Occipital lobe (tissue), 2 donors: ENCODE measurements around the gene ZBTB16. TPM values are rescaled to one million over a fixed set of nuclear protein-coding genes. Genes with fewer than 3 reads are reported as not detected.
A peak's percentile ranks its signal among the peaks of the same experiment; 100 is the strongest.

Experiments
- DNase-seq: peaks from one replicate; lab custom pipeline; 2025; lab: John Stamatoyannopoulos, UW
- total RNA-seq: library from RNA; depleted of rRNA; stranded (reverse); fragments of >200 nt; gene quantifications from one replicate; pipeline ENCODE4 v1.2.3, GENCODE V29; 2014

Gene ZBTB16
- total RNA-seq, 1 donor from 2014 or later = 9.7 TPM

DNA sequence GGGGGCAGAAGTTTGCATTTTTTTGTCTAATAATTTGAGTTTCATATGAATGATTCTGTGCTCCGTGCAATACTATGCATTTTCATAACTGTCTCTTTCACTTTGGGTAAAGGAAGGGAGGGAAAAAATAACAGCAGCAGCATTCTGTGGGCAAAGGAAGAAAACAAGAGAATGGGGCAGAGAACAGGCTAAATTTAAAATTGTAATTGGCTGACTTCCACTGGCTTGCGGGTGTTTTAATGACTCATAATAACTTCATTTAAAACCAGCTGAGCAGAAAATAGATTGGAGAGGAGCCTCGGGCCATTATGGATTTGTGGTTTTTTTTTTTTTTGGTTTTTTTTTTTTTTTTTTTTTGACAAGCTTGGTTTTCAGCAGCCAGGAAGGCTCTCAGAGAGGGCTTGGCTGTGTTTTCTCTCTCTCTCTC, 107.4 kb downstream of the ZBTB16 start:
- DNase-seq = peak; percentile 40

DNA sequence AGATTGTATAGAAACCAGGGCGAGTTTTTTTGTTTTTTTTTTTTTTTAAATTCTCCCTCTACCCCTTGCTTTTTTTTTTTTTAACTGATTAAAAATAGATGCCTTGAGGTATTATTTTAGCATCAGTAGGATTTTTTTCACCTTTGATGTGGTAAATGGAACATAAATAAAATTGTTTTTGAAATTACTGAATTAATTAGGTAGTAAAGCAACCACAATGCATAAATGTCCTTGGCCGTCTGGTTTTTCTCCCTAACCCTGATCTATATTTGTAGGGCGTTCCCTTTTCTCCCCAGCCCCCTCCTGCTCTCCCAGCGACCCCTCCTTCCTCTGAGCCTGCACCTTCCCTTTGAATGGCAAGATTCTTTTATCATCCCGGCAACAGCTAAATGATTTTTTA, 107.8 kb downstream of the ZBTB16 start:
- DNase-seq = no peak

DNA sequence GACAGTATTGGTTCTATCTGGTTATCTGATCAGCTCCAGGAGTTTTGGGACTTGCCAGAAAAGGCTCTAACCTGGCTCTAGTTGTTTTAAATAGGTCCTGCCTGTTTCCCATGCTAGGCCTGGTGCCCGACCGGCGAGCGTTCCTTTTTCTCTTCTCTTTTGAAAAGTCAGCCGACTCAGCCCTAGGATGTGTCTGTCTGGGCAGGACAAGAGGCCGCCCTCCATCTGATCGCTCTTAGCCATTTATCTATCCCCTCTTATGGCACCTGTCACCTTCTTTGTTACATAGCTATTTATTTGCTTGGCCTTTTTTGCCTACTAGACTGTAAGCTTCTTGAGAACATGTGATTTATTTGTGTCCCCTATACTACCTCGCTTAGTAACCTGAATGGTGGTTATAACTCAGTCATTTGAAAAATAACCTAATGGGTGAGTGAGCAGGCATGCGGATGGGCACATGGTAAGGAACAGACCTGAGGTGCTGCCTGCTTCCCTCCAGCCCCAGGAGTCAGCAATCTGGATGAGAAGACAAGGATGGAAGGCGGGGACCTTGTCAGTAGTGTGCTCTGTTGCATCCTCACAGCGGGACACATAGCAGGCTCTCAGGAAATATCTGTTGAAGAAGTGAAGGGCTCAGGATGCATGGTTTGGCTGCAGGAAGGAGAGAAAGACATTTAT, 108.4 kb downstream of the ZBTB16 start:
- no peak for DNase-seq

DNA sequence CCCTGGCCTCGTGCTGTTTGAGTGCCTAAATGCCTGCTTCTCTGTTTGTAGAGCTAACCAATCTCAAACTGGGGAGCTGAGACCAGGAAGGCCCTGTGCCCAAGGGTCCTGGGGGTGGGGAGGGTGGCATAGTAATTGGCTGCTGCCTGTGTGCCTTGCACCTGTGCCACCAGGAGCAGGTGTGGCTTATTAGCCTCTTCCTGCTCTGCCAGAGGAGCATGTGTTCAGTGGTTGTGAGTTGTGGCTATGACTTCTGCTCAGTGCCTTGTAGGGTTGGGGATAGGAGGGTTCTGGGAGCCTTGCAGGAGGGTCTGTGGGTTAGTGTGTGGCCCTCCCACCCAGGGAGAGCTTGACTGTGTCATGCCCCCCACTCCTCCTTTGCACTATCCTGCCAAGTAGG, 109.2 kb downstream of the ZBTB16 start:
- DNase-seq = no peak

DNA sequence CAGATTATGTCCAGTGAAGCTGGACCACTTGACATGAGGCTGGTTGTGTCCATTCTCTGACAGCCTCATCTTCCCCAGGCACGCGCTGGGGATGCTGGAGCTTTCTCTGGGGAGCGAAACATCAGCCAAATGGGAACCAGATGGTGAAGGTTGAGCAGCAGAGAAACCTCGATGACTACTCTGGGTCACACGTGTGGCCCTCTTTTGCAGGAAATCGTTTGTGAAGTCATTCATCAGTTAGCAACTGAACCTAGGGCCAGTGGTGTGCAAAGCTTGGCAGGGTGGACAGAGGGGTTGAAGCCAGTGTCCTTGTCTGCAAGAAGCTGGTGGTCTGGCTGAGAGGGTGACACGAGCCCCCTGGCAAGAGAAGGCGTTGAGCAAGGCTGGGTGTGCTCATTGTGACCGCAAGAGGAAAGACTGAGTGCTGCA, 109.8 kb downstream of the ZBTB16 start:
- DNase-seq = no peak

DNA sequence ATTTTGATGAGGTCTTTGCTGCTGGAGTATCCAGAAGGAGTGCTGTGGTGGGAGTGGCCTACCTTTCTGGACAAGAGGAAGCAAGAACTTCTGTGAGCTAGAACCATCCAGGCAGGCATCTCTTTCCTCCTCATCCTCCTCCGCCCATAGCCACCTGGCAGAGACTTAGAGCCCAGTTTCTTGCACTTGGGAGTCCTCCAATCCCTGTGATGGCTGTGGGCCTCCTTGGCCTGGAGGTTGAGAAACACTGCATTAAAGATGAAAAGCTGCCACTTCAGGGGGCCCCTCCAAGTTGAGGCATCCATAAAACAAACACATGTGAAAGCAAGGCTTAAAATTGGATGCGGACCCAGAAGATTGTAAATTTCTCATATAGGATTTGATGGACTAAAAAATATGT, 110.3 kb downstream of the ZBTB16 start:
- no peak for DNase-seq

DNA sequence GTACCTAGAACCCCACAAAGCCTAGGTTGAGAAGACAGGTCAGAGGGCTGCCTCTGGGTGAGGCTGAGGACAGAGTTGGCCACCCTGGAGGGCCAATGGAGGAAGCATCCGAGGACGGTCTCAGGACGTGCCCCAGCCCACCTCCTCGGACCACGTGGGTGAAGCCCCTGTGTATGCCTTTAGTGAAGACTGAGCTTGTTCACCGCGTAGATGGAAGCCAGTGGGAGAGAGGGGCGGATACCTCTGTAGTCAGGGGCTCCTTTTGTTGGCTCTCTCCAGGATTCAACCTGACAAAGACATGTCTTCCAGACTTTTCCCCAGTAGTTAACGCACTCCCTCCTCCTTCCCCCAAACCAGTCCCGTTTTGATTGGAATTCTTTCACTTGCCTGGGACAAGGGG, 110.7 kb downstream of the ZBTB16 start:
- no peak for DNase-seq

DNA sequence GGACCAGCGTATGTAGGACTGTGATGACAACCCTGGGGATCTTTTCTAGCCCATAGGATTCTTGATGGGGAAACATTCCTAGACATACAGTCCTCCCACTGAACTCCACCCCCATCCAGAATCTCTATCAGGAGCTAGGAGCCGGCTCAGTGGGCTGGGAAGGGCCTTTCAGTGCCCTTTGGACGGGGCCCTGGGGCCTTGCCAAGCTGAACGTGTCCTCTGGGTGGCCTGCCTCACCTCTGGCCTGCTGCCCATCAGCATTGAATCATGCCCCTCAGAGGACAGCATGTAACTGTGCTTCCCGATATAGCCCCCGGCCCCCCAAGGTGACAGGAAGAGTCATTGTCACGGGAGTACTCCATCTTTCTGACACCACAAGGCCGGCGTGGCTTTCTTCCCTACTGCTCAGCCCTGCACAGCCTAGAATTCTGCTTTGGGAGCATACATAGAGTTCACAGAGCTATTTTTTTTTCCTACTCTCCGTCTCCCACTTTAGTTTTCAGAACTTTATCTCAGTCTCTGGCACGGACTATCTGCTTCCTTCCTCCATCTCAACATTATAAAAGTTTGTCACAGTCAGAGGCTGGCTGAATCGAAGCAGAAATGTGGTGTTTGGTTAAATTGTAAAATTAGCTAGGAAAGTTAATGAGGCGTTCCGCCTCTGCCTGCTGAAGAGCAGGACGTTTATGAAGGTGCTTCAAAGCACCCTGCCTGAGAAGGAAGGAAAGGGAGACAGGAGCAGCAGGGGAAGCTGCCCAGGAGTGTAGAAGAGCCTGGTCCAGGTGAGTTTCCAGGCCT, 111.9 kb downstream of the ZBTB16 start:
- no peak for DNase-seq

DNA sequence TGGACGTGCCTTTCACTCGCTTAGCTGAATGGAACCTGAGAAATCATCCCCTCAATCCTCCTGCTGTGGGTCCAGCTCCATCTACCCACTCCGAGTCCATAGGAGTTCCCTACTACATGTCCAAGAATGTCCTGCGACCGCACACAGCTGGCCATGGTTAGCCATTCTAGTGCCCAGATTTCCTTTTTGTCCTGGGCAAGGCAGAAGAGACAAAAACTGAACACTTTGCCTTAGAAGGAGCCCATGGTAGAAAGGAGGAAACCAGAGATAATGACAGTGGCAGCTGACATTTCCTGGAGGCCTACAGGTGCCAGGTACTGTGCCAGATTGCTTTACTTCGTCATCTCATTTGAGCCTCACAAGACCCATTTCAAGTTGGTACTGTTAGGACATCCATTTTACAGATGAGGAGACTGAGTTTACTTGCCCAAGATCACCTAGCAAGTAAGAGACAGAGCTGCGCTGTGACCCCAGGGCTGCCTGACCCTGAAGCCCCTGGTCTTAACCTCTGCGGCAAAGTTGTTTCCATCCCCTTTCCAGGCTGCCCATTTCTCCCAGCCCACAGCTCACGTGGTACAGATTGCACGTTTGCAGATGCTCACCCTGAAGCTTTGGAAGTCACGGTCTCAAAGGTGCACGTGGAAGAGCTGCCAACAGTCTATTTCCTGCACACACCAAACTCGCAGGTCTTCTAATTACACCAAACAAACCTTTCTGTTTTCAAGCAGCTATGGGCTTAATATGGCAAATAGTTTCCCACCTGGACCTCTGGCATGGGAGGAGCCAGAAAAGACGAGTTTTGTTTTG, 112.7 kb downstream of the ZBTB16 start:
- no peak for DNase-seq

DNA sequence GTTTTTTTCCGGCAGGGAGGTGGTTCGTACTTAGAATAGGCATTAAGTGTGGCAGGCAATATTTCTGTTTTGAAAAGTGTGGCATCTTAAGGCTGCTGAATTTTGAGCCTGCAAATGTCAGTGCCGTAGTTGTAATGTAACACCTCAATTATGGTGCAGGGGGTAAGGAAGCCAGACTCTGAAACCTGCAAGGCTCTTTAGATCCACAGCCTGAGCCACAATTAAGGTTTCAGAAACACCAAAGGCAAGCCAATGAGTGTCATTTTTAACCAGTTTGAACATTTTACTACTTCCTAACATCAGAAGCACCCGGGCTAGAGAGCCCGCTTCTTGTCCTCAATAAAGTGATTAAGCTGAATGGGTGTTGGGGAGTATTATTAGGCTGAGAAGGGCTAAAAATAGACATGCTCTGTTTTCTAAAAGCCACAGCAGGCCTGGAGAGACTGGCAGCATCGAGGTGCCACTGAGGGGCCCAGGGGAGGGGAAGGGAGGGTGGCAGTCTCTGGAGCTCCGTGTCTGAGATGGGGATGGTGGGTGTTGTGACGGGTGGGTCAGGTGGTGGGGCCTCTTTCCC, 113.4 kb downstream of the ZBTB16 start:
- DNase-seq = no peak

DNA sequence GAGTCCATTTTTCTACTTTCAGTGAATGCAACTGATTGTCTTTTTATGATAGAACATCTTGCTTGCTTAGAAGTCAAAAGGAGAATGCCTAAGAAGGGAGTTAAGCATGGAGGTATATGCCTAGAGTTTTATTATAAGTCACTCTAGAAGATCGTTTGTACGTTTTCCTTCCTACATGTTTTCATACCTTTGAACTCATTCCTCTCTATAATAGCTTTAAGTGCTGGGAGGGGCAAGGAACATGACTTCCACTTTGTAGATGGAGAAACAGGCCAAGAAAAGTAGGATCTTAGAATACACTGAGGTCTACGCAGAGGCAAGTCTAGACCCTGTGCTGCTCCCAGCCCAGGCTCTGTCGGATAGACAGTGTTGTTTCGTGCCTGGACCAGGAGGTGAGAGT, 114.3 kb downstream of the ZBTB16 start:
- no peak for DNase-seq

DNA sequence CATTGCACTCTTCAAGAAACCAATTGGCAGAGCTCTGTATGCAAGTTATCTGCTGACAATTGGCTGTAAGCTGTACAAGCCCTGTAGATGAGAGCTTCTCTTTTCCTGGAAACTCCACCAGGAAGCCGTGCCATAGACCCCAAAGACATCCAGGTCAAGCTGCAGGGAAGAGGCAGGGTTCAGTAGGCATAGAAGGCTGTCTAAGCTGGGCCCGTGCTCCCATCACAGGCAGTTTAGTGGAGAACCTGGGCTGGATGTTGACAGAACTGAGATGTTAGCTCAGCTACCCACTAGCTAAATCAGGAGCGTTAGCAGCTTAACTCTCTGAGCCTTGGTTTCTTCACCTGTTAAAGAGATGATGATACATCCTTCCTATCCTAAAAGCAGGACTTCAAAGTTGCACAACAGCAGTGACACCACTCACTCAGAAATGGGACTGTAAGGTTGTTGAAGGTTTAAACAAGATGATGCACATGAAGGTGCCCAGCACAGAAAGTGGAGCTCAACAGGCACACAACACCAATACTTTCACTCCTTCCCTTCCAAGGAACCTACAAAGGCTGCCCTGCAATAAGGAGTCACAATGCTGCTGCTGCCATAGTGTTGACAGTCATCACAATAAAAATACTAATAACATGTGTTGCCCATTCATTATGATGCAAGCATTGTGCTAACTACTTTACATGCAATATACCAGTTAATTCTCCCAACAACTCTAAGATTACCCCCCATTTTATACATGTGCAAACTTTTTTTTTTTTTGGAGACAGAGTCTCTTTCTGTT, 115.4 kb downstream of the ZBTB16 start:
- DNase-seq = no peak

DNA sequence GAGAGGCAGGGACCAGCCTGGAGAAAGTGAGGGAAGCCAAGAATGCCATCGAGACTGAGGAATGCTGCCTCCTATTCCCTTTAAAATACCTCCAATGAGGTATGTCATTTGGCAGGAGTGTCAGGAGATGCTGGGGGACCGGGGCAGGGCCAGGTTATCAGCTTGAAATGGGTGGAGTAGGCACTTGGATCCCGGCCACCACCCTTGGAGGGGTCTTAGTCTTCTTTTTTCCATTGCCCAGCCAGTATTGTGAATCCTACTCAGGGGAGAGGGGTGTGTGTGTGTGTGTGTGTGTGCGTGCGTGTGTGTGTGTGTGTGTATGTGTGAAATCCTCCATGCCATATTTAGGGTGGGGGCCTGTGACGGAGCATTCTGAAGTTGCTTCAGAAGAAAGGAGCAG, 116.2 kb downstream of the ZBTB16 start:
- DNase-seq = no peak

DNA sequence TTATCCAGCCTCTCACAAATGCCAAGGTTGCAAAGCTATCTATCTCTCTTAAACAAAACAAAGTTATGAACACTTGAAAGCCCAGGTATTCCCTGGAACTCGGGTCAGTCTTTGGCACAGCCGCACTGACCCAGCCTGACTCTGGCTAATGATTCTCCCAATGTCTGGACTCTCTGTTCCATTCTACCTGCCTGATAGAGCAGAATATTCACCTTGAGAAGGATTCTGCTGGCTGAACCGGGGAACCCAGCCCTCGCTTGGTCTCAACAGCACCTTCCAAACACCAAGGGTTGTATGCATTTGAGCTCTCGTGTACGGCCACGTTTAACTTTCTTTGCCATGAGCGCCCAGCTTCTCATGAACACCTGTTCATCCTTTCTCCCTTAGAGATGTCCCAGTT, 116.8 kb downstream of the ZBTB16 start:
- DNase-seq = no peak

DNA sequence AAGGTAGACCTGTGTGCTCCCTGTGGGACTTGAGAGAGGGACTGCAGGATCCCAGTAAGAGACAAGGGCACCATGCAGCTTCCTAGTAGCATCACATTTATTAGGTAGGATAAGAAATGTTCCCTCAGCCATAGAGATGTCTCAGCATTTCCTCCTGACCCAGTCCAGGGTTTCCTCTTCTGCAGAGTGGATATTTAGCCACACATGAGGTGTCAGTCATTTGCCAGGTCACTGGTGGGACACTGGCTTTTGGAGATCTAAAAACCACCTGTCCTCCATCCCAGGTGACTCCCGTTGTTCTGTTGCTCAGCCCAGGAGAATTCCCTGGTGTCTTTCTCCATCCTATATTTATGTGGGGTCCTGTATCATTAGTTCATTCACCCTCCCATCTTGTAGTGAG, 119.1 kb downstream of the ZBTB16 start:
- DNase-seq = no peak

DNA sequence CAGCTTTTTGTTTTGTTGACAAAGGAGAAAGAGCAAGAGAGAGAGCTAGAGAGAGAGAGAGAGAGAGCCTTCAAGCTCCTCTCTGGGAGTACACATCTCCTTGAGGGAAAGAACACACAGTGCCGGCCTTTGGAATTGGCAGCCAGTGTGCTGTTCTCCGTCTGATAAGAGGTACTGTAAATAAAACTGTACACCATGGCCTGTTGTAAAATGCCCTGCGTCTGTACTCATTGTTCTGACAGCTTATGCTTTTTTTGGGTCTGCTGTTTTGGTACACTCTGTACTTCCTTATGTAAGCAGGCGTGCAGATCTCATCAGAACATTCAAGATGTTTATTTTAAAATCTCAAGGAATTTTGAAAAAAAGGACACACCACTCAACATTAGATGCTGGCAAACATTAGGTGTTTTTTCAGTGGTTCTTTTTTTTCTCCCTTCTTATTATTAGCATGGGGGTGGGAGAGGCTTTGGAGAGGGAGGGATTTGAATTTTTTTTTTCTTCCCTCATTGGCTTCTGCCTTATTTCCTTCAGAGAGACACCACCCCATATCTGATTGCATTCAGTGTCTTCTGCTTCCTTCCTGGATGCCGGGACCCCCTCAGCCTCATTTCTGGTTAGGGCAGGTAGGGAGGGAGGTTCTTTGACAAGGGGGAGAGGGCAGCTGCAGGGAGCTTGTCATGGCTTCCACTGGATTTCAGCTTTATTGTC, 119.9 kb downstream of the ZBTB16 start:
- peak; percentile 72 for DNase-seq

DNA sequence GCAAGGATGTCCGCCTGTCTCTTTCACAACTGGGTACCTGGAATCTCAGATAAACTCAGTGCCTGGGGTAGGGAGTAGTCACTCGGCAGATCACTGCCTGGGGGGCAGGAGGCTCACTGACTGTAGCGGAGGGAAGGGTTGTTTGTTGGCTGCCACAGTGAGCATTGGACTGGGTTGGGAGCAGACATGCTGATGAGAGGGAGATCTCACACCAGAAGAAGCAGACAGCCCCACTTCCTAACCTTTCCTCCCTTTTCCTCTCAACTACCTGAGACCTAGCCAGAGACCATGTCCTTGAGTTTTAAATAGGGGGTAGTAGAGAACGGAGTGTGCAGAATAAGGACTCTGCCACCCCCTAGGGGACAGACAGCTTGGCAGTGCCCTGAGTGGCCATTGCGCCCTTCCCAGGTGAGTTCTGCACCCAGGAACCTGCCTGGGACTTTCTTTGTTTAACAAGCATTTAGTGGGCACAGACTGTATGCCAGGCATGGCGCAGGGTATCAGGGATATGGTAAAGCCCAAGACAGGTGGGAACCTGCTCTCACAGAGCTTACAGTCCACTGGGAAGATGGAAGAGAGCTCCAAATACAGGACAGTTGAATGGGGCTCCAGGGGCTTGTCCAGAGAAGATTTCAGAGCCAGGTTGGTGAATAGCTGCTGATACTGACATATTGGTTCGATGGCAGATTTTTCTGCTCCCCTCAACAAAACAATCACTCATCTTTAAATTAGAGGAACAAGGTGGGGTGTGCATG, 121.0 kb downstream of the ZBTB16 start:
- peak; percentile 18 for DNase-seq

DNA sequence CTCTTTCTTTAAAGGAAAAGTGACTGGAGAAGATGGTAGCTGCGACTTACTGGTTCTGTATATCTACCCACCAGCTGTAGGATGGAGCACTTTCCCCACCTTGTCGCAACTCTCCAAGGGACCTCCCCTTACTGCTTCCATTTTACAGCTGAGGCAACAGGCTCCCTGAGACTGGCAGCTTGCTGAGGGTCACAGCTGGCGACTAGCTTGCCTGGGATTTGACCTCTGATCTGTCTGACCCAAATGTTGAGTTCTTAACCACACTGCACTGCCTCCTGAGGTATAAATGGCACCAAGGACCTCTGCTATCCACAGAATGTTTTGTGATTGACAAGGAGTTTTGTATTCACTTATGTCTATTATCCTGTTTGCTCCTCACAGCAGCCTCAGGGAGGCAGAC, 121.7 kb downstream of the ZBTB16 start:
- DNase-seq = no peak

DNA sequence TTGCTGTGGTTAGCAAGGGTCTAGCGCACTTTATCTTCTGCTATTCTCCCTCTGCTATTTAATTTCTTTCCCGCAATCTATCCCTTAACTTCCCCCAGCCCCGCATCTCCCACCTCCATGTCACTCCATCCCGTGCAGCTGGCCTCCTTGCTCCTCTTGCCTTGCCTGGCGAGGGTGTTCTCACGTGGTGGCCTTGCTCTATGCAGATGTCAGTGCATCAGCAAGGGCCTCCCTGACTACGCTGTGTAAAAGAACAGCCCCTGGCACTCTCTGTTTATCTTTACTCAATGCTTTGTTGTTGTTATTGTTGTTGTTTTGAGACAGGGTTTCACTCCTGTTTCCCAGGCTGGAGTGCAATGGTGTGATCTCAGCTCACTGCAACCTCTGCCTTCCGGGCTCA, 122.2 kb downstream of the ZBTB16 start:
- no peak for DNase-seq
